Raji (cell line): ENCODE data around the gene KCND2.

ENCODE experiments used
- POLR2A ChIP-seq: IDR thresholded peaks from 2 replicates; pipeline ENCODE4 v1.6.1; 2011; ENCODE audit warnings: low read depth, low read length, control low read depth; ENCODE audit not compliant: insufficient read depth

Gene KCND2

DNA sequence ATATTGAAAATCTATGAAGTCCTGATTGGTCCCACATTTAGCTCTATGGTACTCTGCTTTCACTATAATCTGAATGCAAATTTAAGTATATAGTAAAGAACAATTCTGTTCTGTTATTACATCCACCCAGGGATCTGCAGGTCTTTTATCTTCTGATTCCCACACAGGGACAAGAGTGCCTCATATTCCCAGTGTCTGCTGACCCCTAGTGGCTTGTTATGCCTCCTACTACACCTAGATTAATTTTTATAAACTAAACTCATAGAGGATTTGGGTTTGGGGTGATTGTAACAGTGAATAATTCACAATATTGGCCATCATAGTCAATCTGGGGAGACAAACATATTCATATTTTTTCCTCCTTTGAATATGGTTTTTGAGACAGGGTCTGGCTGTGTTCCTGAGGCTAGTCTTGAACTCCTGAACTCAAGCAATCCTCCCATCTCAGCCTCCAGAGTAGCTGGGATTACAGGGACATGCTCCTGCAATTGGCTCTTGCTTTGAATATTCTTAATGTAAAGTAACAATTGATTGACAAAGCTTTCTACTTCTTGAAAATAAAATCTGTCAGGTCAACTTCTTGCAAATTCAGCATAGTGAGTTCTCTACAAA, 282.1 kb downstream of the KCND2 start:
- TF ChIP-seq POLR2A: no peak

DNA sequence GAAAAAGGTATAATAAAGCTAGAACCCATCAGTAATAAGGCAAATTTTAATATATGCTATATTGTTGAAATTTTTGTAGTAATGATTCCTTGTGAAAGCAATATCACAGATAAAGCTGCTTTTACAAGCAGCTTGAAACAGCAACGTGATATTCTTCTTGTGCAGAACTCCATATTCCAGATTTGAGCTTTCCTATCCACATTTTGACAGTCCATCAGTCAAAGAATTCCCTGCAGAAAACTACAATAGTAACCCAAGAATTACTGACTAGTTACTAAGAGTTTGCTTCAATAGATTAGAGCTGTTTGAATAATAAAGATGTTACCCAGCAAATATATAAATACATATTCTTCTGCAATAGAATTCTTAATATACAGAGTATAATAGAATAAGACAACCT, 291.2 kb downstream of the KCND2 start:
- no peak for TF ChIP-seq POLR2A

DNA sequence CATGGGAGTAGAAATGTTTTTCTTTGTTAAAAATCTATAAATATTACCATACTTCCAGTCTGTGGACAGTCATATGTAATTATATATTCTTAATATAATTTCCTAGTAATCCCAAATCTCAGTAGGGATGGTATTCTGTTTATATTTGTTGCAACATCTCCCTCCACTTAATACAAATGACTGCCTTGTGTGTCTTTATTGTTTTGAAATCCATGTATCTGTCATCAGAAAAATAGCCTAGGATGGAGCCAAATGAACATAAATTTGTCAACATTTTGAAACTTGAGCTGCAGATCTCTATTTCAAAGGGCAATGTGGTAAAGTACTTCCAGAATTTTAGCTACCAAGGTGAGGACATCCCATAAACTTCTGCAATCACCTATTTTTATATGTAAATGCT, 294.2 kb downstream of the KCND2 start:
- TF ChIP-seq POLR2A: no peak

GRCh38 chr7:120582916-120583315, 309.9 kb downstream of the KCND2 start:
- no peak for TF ChIP-seq POLR2A

DNA sequence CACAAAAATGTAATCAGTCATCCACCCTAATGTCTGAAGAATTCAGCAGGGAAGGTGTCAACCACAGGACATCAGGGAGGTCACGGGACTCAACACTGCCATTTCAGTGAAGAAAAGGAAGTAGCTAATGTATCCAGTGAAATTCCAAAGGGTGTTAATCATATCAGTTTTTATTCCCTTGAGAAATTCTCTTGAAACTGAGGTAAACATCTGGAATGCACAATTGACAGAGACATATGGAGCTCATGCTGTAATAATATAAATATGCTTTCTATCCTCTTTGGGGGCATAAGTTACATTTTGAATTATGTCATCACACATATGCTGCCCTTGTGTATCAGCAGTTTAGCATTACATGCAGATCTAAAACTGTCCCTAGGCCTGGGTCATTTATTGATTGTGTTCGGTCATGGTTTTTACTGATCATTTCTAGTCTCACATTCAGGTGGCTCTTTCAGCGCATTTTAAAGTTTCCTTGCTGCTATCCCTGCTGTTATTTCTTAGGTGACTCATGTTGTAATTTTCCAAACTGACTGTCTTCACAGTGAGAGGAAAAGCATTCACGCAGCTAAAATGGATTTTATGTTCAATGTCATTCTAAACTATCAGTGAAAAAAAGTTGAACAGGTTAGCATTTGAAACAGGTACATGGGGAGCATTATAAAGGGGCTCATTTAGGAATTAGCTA, 311.1 kb downstream of the KCND2 start:
- TF ChIP-seq POLR2A: no peak

- no peak for TF ChIP-seq POLR2A
These were observed 313.6 kb downstream of the KCND2 start for GRCh38 chr7:120586571-120586970.

- no peak for TF ChIP-seq POLR2A
These were observed 314.3 kb downstream of the KCND2 start for GRCh38 chr7:120587243-120587642.

DNA sequence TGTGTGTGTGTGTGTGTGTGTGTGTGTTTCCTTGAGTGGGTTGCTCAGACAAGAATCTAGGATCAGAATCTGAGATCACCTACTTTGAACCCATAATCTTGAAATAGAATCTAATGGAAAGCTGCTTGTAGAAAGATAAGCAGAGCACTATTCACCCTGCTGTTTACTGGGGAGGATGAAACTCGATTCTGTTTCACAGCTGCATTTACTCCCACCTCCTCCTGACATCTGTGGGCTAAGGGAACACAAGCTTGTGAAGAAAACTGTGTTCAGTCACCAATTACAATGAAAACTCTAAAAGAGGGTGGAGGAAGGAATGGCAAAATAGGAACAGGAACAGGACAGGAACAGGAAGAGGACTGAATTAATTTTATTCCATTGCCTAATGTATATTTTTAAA, 315.4 kb downstream of the KCND2 start:
- TF ChIP-seq POLR2A: no peak

DNA sequence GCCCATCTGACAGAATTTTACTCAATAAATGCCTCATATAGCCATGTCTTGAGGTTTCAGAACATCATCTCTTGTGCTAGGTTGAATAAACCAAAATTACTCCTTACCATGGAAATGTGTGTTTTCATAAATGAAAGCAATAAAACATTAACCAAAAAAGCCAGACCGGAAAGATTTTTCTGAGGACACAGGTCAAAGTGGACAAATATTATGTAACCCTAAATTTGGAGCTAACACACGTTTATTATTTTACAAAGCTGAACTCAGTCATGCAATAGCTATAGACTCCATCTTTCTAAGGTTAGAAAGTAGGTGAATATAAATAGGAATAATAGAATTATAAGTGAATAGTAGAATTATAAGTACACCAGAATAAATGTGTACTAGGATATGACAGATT, 315.9 kb downstream of the KCND2 start:
- TF ChIP-seq POLR2A: no peak

- no peak for TF ChIP-seq POLR2A
These were observed 327.6 kb downstream of the KCND2 start for GRCh38 chr7:120600607-120601006.

DNA sequence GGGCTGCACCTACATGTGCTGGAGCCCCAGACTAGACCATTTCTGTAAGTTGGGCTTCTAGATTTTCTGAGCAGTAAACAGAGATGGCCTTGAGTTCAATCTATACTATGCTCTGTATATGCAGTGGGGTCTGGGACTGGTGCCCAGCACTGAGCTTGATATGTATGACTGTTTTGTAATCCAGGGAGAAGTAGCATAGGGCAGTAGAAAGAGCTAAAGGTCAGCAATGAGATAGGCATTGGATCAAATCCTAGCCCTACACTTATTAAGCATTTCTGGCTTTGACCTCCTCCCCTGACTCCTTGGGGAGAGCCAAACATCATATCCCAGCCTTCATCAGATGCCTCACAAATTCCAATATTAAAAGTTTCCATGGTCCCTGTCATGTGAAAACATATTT, 330.4 kb downstream of the KCND2 start:
- TF ChIP-seq POLR2A: no peak

GRCh38 chr7:120609136-120609753, 336.3 kb downstream of the KCND2 start:
- TF ChIP-seq POLR2A: no peak

DNA sequence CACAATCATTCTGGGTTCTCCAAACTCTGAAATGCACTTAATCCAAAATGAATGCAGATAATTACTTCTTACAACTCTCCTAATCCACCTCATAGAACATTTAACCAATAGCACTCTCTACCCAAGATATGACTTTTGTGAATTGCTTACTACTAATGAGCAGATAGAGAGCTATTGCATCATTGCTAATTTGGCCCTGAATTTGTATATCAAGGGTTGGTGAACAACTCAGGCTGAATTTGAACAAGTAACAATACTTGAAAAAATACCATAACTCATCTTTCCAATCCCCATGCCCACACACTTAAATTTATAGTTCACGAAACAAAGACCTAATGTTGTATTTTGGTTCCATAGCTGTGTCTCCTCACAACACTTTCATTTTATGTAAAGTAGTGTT, 339.0 kb downstream of the KCND2 start:
- no peak for TF ChIP-seq POLR2A

DNA sequence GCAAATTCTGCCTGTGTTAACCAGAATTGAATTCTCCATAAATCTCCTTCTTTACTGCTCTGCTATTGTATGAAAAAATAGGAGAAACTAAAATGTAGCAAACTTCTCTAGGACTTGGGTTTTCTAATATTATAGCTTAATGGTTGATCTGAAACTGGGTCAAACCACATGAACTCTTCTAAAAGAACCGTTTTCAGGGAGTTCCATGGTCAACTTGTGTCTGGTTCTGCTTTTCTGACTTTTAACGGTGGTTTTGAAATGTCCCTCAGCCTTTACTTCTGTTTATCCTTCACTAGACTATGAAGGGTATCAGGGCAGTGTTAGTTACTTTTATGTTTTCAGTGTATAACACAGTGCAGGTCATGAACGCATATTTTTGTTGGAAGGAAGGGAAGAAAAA, 342.7 kb downstream of the KCND2 start:
- TF ChIP-seq POLR2A: no peak

DNA sequence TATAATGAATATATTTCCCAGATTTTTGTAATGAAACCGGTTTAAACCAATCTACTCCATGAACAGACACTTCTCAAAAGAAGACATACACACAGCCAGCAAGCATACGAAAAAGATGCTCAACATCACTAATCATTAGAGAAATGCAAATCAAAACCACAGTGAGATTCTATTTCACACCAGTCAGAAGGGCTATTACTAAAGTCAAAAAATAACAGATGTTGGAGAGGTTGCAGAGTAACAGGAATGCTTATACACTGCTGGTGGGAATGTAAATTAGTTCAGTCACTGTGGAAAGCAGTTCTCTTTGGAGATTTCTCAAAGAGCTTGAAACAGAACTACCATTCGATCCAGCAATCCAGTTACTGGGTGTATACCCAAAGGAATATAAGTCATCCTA, 344.3 kb downstream of the KCND2 start:
- TF ChIP-seq POLR2A: no peak

DNA sequence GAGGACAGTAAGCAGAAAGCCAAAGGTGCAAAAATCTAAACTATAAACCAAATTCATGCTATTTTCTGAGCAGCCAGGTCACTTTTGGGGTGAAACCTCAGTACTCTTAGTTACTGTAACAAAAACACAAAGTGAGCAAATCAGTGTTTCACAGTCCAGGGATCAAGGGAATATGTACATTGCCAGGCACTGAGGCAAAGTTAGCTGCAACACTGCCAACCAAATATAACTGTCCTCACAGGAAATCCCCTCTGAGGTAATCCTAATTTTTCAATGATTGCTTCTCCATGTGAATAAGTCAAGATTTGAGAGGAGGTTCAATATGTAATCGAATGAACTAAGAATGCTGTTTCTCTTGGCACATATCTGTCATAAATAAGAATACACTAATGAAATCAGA, 355.3 kb downstream of the KCND2 start:
- TF ChIP-seq POLR2A: no peak
